CD4-positive, alpha-beta T cell treated with Interleukin-15 for 1 hour (primary cell): ENCODE measurements around the gene LTA.
A peak's percentile ranks its signal among the peaks of the same experiment; 100 is the strongest.

Source experiments
- DNase-seq: peaks from one replicate; pipeline ENCODE4 v3.0.0-alpha.2; 2020

LTA gene

GRCh38 chr6:31574106-31575061 lies 2.3 kb downstream of the LTA start:
- no peak for DNase-seq

DNA sequence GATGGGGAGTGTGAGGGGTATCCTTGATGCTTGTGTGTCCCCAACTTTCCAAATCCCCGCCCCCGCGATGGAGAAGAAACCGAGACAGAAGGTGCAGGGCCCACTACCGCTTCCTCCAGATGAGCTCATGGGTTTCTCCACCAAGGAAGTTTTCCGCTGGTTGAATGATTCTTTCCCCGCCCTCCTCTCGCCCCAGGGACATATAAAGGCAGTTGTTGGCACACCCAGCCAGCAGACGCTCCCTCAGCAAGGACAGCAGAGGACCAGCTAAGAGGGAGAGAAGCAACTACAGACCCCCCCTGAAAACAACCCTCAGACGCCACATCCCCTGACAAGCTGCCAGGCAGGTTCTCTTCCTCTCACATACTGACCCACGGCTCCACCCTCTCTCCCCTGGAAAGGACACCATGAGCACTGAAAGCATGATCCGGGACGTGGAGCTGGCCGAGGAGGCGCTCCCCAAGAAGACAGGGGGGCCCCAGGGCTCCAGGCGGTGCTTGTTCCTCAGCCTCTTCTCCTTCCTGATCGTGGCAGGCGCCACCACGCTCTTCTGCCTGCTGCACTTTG lies 3.3 kb downstream of the LTA start, which contains the start of gene TNF:
TSS of gene TNF (plus strand) at position 231 of the 567 bp plus-strand sequence. CDS start at position 408, 177 bp downstream.
- peak; percentile 91 for DNase-seq

- DNase-seq: no peak
These were observed 4.0 kb downstream of the LTA start for GRCh38 chr6:31575952-31576685.

DNA sequence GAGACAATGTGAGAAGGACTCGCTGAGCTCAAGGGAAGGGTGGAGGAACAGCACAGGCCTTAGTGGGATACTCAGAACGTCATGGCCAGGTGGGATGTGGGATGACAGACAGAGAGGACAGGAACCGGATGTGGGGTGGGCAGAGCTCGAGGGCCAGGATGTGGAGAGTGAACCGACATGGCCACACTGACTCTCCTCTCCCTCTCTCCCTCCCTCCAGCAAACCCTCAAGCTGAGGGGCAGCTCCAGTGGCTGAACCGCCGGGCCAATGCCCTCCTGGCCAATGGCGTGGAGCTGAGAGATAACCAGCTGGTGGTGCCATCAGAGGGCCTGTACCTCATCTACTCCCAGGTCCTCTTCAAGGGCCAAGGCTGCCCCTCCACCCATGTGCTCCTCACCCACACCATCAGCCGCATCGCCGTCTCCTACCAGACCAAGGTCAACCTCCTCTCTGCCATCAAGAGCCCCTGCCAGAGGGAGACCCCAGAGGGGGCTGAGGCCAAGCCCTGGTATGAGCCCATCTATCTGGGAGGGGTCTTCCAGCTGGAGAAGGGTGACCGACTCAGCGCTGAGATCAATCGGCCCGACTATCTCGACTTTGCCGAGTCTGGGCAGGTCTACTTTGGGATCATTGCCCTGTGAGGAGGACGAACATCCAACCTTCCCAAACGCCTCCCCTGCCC lies 4.9 kb downstream of the LTA start:
- peak; percentile 58 for DNase-seq

DNA sequence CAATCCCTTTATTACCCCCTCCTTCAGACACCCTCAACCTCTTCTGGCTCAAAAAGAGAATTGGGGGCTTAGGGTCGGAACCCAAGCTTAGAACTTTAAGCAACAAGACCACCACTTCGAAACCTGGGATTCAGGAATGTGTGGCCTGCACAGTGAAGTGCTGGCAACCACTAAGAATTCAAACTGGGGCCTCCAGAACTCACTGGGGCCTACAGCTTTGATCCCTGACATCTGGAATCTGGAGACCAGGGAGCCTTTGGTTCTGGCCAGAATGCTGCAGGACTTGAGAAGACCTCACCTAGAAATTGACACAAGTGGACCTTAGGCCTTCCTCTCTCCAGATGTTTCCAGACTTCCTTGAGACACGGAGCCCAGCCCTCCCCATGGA lies 5.5 kb downstream of the LTA start:
- DNase-seq: no peak

DNA sequence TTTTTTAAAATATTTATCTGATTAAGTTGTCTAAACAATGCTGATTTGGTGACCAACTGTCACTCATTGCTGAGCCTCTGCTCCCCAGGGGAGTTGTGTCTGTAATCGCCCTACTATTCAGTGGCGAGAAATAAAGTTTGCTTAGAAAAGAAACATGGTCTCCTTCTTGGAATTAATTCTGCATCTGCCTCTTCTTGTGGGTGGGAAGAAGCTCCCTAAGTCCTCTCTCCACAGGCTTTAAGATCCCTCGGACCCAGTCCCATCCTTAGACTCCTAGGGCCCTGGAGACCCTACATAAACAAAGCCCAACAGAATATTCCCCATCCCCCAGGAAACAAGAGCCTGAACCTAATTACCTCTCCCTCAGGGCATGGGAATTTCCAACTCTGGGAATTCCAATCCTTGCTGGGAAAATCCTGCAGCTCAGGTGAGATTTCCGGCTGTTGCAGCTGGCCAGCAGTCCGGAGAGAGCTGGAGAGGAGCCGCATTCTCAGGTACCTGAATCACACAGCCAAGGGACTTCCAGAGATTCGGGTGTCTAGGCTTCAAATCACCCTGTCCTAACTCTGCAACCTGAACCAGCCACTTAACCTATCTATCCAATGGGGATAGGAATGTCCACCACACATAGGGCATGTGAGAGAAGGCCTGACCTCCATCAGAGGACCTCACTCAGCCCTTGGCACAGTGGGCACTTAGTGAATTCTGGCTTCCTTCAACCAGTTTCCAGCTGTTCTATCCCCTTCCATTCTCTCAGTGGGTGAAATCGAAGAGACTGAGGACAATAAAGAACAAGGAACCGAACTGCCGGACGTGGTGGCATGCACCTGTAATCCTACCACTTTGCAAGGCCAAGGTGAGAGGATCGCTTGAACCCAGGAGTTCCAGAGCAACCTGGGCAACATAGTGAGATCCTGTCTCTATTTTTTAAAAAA lies 6.4 kb downstream of the LTA start:
- no peak for DNase-seq

DNA sequence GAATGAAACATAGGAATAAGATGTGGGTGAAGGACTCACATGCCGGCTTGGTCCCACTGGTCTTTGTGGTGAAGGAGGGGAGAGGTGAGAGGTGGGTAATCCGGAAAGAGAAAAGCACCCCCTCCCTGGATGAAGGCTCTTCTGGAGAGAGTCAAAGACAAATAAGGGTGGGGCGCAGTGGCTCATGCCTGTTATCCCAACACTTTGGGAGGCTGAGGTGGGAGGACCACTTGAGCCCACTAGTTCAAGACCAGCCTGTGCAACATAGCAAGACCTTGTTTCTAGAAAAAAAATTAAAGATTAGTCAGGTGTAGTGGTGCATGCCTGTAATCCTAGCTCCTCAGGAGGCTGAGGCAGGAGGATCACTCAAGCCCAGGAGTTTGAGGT lies 7.0 kb downstream of the LTA start:
- no peak for DNase-seq

DNA sequence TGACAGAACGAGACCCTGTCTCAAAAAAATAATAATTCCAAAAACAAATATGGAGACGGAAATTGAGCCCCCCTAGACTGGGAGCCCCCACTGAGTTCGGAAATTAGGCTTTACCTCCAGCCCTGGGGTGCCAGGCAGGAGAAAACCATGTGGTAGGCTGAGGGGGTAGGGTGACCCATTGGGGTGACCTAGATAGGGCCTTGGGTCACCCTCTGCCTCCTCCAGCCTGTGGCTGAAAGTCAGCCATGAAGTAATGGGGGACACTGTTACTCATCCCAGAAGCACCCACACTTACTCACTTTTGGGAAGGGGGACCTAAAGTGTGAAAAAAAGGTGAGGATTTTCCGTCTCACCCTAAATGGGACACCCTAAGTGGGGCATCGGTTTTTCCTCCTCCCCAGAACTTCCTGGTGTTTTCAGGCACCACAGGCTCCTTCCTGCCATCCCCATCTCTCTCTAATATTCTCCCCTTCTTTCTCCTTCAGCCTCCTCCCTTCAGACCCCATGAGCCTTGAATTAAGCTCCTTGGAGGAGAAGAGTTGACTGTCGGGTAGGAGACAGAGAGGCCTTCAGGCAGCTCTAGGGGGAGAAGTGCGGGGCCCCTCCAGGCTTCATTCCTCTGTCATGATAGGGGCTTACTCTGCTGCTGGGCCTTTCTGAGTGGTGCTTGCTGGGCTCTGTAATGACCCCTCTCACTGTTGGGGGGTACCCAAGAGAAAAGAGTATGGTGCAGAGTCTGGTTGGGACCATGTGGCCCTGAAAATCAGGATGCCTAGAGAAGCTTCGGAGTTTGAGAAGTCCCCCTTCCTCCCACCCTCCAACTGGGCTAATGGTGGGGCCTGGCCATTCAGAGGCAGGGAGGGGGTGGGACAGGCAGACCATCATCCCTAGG lies 7.7 kb downstream of the LTA start:
- no peak for DNase-seq

DNA sequence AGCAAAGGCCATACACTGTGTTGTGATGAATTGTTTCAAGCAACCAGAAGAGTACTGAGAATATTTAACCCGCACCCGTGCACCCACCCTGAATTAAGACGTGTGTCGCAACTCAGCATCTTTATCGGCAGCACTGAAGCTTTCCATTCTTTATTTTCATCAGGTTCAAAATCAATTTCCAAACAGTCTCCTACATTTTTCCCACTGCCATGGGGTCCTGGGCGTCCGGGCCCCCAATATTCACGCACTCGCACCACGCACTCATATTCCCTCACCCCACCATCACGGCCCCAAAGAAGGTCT lies 8.3 kb downstream of the LTA start:
- DNase-seq: no peak

GRCh38 chr6:31580807-31581433 lies 8.8 kb downstream of the LTA start:
- peak; percentile 88 for DNase-seq

DNA sequence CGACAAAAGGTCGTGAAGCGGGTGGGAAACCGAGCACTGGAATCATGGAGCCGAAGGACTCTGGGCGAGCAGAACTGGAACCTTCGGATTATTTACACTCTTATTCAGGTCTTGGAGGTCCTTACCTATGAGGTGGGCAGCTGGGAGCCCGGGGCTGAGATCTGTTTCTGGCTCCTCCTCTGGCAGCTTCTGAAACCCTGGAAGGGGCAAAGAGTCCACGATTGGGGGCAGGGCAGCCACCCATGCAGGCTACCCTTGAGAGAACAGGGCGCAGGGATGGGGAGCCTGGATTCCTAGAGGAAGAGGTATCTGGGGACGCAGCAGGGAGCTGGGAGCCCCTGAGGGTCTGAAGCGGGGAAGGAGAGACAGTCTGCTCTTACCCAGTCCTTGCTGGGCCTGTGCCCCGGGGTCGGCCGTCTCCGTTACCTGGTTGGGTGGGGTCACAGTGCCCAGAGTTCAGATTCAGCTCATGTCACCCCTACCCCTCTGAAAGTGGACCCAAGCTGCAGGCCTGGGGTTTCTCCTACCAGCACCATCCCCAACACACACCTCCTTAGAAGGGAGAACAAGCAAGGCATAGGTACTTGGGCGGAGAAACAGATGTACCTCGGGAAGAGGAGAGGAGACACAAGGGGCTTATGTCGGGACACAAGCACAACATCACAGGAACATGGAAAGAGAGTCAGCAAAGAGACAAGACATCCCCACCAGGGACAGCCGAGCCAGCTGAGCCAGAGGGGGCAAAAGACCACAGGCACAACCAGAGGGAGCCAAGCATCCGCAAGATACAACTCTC lies 9.5 kb downstream of the LTA start:
- DNase-seq: no peak

DNA sequence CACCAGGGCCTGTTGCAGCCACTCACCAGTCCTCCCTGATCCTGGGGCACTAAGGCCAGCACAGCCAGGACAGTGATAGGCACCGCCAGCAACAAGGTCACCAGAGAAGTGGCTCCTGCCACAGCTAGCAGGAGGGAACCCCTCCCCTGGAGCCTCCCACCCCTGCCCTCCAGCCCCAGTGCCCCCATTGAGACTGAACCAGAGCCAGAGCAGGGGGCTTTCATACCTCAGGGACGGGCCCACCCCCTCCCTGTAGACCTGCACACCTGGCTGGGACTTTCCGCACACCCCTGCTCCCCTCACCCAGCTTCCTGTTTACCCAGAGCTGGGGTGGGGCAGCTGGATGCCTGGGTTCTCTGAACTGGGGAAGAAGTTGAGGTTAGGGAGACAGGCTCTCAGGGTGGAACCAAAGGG lies 10.1 kb downstream of the LTA start, which contains the start of gene LTB:
TSS of gene LTB (minus strand) at position 195 of the 414 bp plus-strand sequence. CDS start at position 188, 7 bp downstream.
- peak; percentile 89 for DNase-seq

DNA sequence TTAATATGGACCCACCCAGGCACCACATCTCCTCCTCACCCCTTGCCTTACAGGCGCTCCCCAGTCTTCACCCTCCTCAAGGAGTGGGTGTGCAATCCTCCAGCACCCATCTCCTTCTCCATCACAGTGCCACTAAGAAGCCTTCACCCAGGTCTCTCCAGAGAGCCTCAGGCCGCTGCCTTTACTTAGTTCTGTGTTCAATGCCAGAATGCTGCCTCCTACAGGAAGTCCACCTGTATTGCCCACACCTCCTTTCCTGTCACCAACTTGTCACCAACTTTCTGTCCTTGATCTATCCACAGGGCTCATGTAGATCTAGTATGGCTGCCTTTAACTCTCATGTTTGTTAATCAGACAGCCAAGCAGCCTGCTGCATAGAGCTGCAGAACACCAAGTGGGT lies 13.4 kb downstream of the LTA start:
- peak; percentile 65 for DNase-seq

GRCh38 chr6:31586008-31586407 lies 13.9 kb downstream of the LTA start, which contains the start of gene LST1:
Gene LST1 (plus strand): TSS chr6:31586277. CDS start chr6:31587300, 1,023 bp downstream.
- DNase-seq: peak; percentile 47

DNA sequence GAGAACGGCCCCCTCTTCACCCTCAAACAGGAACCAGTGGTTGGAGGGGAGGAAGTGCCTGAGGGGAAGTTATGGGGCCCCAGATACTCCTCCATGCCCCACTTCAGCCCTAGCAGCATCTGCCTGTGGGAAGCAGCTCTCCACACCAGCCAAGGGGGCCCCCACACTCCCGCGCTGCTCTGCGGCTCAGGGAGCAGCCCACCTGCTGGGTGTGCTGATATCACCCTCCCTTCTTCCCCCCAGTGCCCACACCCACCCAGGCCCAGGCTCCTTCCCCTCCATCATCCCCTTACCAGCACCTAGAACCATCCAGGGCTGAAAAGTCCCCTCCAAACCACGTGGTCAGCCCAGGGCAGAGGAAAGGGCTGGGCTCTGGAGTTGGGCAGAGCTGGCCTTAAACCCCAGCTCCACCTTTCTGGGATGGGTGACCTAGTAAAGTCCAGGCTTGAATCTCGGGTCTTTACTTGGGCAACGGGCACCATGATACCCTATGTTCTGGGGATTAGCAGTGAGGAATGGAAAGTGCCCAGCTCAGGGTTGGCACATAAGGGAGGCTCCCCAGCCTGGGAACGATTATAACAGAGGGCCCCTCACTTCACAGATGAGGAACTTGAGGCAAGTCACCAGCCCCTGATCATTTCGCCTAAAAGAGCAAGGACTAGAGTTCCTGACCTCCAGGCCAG lies 14.7 kb downstream of the LTA start:
- DNase-seq: peak; percentile 62

- no peak for DNase-seq
These were observed 16.0 kb downstream of the LTA start for GRCh38 chr6:31587791-31588777.

DNA sequence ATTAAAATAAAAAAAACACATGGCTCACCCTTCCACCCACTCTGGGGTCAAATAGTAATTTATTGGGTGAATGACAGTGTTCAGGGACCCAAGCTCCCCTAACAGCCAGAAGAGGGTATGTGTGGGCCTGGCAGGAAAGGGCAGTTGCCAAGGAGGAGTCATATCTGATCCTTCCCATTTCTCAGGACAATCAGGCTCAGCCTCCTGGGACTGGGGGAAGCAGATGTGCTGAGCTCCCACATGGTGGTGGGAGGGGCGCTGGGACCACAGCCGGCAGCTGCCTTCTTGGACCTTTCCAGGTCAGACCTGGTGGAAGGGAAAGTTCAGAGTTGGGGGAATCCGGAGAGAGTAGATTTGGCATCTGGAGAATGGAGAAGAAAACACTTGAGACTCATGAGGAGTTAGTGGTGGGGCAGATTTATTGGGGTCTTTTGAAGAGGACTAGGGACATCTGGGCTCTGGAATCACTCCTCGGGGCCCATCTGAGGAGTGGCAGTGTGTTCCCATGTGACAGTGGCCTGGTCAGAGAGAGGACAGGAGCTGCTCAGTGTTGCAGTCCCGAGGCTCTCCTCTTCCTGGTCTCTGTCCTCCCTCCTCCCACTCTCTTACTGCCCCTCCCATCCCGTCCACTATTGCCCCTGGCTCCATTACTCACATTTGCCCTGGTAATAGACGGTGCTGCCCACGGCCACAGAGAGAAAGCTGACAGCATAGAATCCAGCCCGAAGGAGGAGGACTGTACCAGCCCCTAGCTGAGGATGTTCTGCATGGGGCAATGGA lies 17.0 kb downstream of the LTA start:
- DNase-seq: no peak
